Measurements from ENCODE around the gene MICA. TPM values are rescaled to one million over a fixed set of nuclear protein-coding genes. Genes with fewer than 3 reads are reported as not detected.

Gene MICA
- polyA plus RNA-seq, 2 of the 4 experiments (the other 2 are of a cell fraction), result 20.5 to 22.8 TPM

GRCh38 chr6:31359581-31359980, 43.8 kb upstream of the MICA start (continued):
- TF ChIP-seq HMGXB4 (CRISPR knock-in tag; IDR thresholded peaks at IDR 0.05; ENCODE audit: borderline replicate concordance), result no peak

- Histone ChIP-seq H3K27ac (no peak overlapping the region), H3K9me3 (no peaks in the 10 kb centered on the region), H3K4me1 (no peaks in the 10 kb centered on the region), H3K4me3 (no peak overlapping the region), H3K4me2 (no peak overlapping the region)
- ChIA-PET POLR2A (no interaction called here), CTCF (no interaction called here)
- no peak for FAIRE-seq
- DNase-seq (ENCODE audit: low read depth in 1 of 2, low spot score in 1 of 2), result no peak
- ATAC-seq, result no peak
- WGBS (ENCODE audit: missing lambda C conversion rate), result 3% methylated on average over 5 of the region's 5 CpGs
- TF ChIP-seq HOXB13 (CRISPR knock-in tag; IDR thresholded peaks at IDR 0.05; ENCODE audit: low read depth) (no peak), ZFP36 (IDR thresholded peaks at IDR 0.05; ENCODE audit: borderline replicate concordance, partially characterized antibody) (no peak), CHD2 (IDR thresholded peaks at IDR 0.05; ENCODE audit: low read length, partially characterized antibody) (no peak), HOXB5 (CRISPR knock-in tag; IDR thresholded peaks at IDR 0.05) (no peak), RCOR1 (IDR thresholded peaks at IDR 0.05; ENCODE audit: low read depth, low read length) (no peak), POLR2A (IDR thresholded peaks at IDR 0.05; ENCODE audit: low read length) (no peak), FOSL2 (IDR thresholded peaks at IDR 0.05) (no peak), FOSL2 (CRISPR knock-in tag; IDR thresholded peaks at IDR 0.05) (no peak), RAD21 (conservative IDR thresholded peaks at IDR 0.05 in 1 of 2, IDR thresholded peaks at IDR 0.05 in 1 of 2) (no peak)
Measured at GRCh38 chr6:31362751-31363150, 40.6 kb upstream of the MICA start.

- DNase-seq (ENCODE audit: low read depth in 1 of 2, low spot score in 1 of 2) (no peak), ATAC-seq (no peak), FAIRE-seq (no peak)
- Histone ChIP-seq H3K4me1 (no peaks in the 10 kb centered on the region), H3K4me2 (no peak overlapping the region), H3K4me3 (no peak overlapping the region), H3K27ac (no peak overlapping the region), H3K9me3 (no peaks in the 10 kb centered on the region)
- POLR2A ChIA-PET, result no interaction called here
- TF ChIP-seq HES2 (IDR thresholded peaks at IDR 0.05), result no peak
- TF ChIP-seq CBX2 (IDR thresholded peaks at IDR 0.05; ENCODE audit: borderline replicate concordance, low read depth), result no peak
- no peak for TF ChIP-seq FOSB (CRISPR knock-in tag; IDR thresholded peaks at IDR 0.05)
- no peak for TF ChIP-seq CTCF (IDR thresholded peaks at IDR 0.05)
- TF ChIP-seq POLR2A (IDR thresholded peaks at IDR 0.05; ENCODE audit: low read length), result no peak
- no peak for TF ChIP-seq NFE2L2 (conservative IDR thresholded peaks at IDR 0.05; ENCODE audit: low read length)
- no peak for TF ChIP-seq CHD2 (IDR thresholded peaks at IDR 0.05; ENCODE audit: low read length, partially characterized antibody)
- no peak for TF ChIP-seq E2F6 (IDR thresholded peaks at IDR 0.05; ENCODE audit: borderline replicate concordance, low read depth)
- no peak for TF ChIP-seq TP53 (CRISPR knock-in tag; IDR thresholded peaks at IDR 0.05)
- TF ChIP-seq HMGXB4 (CRISPR knock-in tag; IDR thresholded peaks at IDR 0.05; ENCODE audit: borderline replicate concordance), result no peak
- TF ChIP-seq MYC (IDR thresholded peaks at IDR 0.05; ENCODE audit: borderline replicate concordance, low read length), result no peak
- no peak for TF ChIP-seq ZSCAN20 (CRISPR knock-in tag; IDR thresholded peaks at IDR 0.05)
- TF ChIP-seq JUN (IDR thresholded peaks at IDR 0.05), result no peak
- no peak for TF ChIP-seq ZFP36 (IDR thresholded peaks at IDR 0.05; ENCODE audit: borderline replicate concordance, partially characterized antibody)
- TF ChIP-seq BHLHE40 (IDR thresholded peaks at IDR 0.05; ENCODE audit: low read depth, low read length), result no peak
- no peak for TF ChIP-seq USF2 (IDR thresholded peaks at IDR 0.05)
- CTCF ChIA-PET, result interaction anchor here (1.4 to 4.3 kb wide), 2 partner anchors 34 to 169 kb away, joined by 3 to 72 read pairs; no protein-coding TSS in a partner anchor
Measured at GRCh38 chr6:31363811-31364210, 39.6 kb upstream of the MICA start.
